H1 (cell line): ENCODE data around the gene LPP. TPM values are rescaled to one million over a fixed set of nuclear protein-coding genes. Genes with fewer than 3 reads are reported as not detected.

Experiments
- SIRT6 ChIP-seq: IDR thresholded peaks from one replicate; pipeline ENCODE4 v1.7.1; 2012; ENCODE audit warnings: low read length, inconsistent platforms
- polyA plus RNA-seq, 7 experiments: library from polyadenylated mRNA; depleted of rRNA in 3 of 7; stranded (reverse) in 5 of 7; unstranded in 2 of 7; fragments of >200 nt in 5 of 7; fragments of 200-250 nt in 2 of 7; gene quantifications; 1 replicate in 5 of 7; 2 replicates in 1 of 7; 4 replicates in 1 of 7; pipeline versions ENCODE4 v1.2.1 to v1.2.3, GENCODE V29; 2011 to 2013; ENCODE audit warnings: missing spikeins in 2 of 7, mixed read lengths in 2 of 7
- total RNA-seq: library from RNA; stranded (reverse); fragmentation: NEBNext Ultra II Directional; extraction: Animal tissue kit (Norgen Biotek cat#: 25700); gene quantifications from 2 replicates; pipeline ENCODE4 v1.2.1, GENCODE V29; 2021

The LPP gene
- total and polyA plus RNA-seq, 2 of the 8 experiments (the other 6 are each of a cell fraction or from before 2014, with no cell fraction given) = 10.0 to 53.3 TPM

GRCh38 chr3:188782613-188783124 lies 628.7 kb downstream of the LPP start (continued):
- no peak for TF ChIP-seq SIRT6
